ENCODE measurements around the gene EIF4A2.
"Not testable (repeated sequence)": the region's sequence is repeated elsewhere in the genome, so short reads cannot be mapped to it uniquely, and the experiment has no call there.

The EIF4A2 gene

DNA sequence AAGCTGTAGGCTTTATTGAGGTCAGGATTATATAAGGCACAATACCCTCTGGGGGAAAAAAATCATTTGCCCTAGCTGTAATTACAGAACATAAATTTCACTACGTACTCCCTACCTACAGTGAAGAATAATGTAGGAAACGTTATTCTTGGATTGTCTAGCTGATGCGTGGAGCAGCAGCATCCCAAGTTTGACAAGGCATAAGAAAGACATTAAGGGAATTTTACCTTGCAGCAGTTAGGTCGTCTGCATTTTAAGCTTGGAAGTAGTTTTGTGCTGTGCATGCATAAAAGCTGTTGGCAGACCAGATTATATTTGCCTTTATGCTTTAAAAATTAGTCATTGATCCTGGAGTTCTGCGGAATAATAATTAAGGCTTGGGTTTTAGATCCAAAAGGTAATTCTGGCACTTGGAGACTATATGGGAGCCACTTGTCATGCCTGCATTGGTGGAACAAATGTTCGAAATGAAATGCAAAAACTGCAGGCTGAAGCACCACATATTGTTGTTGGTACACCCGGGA, 2.2 kb downstream of the EIF4A2 start:
- no peak for DNase-seq

DNA sequence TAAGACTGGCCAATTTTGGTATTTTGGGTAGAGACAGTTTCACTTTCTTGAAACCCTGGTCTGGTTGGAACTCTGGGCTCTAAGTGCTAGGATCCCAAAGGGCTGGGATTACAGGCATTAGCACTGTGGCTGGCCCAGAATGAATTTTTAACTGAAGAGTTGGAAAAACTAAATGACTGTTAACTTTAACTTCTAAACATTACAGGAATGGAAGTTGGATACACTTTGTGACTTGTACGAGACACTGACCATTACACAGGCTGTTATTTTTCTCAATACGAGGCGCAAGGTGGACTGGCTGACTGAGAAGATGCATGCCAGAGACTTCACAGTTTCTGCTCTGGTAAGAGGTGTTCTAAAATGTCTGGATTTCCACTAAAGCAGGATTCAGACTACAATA, 3.5 kb downstream of the EIF4A2 start:
- DNase-seq: no peak

DNA sequence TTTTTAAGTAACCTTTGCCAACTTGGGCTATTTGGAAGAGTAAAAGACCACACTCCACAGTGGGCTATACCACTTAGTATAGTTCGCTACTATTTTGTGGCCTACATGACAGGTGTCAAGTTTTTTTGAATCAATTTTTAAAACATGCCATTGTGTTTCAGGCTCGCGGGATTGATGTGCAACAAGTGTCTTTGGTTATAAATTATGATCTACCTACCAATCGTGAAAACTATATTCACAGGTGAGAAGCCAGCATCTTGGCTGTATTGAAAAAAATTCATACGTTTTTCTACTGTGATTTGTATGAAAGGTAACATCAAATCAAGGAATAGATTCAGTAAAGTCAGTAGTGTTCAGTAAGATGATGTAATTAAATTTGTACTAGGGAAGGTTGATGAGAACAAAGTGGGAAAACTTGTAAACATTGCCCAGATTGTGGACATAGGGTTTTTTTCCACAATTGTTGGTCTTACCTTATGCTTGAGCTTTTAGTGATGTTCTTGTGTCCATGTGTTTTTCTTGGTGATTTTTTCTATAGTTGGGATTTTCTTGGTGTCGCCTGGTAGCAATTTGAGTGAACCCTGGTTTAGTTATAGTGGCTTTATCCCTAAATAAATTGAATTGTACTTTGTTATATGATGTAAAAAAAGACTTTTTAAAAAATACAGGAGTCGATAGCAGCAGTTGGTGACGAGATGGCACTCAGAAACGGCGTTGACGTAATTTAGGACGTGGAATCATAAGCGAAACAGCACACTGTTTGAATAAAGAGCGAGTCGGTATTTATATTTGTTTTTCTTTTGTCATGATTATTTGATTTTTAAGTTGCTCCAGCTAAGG, 4.5 kb downstream of the EIF4A2 start:
- DNase-seq: no peak

DNA sequence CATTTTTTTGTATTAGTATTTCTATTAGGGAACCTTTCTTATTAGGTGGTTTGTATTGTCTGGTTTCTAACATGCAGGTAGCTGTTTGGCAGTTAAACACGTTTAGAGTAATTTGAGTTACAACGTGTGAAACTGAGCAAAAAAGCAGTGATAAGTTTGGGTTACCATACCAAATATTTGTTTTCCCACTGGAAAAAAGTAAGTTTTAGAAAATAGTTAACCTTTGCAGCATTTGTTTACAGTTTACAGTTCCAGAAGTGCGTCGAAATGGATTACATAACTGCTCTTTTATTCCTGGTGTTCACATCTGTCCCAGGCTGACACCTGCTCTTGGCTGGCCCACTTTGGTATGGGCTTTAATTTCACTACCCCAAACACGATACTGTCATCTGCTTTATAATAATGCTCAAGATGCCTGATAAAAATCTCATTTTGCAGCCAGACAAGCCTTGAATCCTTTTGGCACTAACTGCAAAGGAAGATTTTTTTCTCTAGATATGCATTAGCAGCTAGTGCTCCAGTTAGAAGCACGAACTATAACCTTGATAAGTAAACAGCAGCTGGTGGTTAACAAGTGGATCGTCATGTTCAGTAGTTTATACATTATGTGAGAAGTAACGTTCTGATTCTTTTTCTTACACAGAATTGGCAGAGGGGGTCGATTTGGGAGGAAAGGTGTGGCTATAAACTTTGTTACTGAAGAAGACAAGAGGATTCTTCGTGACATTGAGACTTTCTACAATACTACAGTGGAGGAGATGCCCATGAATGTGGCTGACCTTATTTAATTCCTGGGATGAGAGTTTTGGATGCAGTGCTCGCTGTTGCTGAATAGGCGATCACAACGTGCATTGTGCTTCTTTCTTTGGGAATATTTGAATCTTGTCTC, 5.3 kb downstream of the EIF4A2 start:
- no peak for DNase-seq

DNA sequence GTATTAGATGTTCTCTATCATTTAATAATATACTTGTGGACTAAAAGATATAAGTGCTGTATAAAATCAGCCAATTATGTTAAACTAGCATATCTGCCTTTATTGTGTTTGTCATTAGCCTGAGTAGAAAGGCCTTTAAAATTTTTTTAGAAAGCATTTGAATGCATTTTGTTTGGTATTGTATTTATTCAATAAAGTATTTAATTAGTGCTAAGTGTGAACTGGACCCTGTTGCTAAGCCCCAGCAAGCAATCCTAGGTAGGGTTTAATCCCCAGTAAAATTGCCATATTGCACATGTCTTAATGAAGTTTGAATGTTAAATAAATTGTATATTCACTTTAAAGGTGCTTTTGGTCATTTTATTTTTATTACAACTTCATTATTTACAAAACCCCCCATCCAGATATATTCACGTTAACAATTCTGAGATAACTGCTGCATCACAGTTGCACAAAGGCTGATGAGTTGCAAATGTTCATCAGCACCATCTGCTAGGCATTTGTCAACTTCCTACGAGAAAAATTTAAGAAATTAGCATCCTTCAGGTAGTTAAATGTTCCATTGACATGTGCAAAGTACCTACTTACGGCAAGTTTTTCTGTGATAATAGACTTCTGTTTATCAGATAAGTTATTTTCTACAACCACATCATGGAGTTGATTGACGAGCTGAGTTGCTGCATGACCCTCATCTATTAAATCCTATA, 6.3 kb downstream of the EIF4A2 start:
- no peak for DNase-seq

DNA sequence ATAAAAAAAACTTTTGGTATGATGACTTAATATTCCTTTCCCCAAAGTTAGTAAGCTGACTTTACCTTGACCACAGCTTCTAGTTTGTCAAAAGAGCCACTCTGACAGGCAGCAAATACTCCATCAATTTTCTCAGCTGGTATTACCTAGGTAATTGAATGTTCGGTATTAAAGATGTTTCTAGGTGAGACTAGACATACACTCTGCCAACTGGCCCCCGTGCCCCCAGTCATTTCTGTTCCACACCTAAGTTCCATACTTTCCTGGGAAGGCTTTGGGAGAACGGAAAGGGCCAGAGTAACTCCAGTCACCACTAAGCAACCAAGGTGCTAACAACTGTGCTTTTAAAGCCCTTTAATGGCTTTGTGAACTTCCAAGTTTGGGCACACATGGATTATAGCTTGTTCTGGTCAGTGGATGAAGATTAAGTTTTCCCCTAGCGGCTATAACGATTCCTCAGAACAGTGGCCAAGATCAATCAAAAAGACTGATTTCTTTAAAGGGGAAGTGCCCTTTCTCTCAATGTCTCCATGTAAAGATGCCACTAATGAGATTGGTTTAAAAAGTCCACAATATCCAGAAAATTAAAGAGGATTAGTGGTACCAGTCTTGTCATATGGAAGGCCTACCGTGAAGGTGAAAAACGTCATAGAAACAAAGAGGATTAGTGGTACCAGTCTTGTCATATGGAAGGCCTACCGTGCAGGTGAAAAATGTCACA, 7.0 kb downstream of the EIF4A2 start:
- DNase-seq: no peak

DNA sequence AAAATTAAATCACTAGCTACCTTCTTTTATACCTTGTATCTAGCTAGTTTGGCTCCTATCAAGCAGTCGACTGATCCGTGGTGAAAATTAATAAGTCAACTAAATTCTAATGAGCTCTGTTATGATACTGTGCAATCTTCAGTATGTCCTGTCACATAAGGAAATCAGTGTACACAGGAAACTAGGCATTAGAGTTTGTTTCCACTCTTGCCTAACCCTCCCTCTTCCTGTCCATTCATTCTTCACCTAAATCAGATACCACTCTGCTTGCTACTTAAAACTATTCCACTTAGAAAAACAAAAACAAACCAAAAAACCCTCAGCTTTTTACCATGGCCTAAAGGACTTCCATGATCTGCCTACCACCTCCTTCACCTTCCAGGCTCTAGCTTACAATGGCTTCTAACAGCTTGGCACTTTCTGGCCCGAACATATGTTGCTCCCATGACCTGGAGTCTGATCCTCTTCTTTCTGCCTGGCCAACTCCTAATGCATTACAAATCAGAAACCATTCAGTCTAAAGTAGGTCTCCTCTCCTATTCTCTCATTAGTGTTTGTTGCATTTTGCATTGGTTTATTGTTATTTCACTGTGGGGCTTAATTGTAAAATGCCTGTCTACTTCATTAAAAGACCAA, 15.0 kb downstream of the EIF4A2 start:
- no peak for DNase-seq

DNA sequence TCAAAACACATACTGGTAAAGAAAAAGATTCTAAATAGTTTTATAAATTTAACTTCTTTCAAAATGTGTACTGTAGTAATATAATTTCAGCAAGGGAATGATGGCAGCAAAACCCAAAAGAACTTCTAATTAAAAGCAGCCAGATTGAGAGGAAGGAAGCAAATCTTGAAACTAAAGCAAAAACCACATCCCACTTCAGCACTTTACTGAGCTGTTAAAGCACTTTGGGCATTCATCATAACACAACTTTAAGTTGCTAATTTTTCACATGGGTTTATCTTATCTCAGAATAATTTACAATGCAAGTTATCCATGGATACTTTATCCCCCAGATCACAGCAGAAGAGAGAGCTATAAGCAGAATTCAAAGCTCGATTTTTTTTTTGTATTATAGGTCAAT, 16.9 kb downstream of the EIF4A2 start:
- DNase-seq: no peak

DNA sequence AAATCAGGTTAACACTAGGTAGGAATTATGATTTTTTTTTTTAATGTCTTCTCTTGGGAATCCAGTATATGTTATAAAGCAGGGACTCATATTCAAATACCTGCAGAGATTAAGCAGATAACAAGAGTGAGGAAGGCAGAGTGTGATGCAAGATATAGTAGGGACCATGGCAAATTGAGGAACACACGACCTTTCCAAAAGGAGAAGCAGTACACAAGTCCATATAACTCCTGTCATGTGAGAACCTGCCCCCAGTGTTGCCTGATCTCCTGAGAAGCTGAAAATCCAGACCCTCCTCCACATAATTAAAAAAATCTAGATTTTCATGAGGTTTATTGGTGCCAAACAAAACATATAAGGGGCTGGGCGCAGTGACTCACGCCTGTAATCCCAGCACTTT, 19.3 kb downstream of the EIF4A2 start:
- DNase-seq: no peak

DNA sequence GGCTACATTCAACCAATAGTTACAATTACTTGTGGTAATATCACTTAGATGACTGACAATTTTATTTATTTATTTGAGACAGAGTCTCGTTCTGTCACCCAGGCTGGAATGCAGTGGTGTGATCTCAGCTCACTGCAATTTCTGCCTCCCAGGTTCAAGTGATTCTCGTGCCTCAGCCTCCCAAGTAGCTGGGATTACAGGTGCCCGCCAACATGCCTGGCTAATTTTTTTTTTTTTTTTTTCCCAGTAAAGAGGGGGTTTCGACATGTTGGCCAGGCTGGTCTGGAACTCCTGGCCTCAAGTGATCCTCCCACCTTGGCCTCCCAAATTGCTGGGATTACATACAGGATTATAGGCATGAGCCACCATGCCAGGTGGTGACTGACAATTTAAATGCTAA, 20.1 kb downstream of the EIF4A2 start:
- not testable (repeated sequence) for DNase-seq

DNA sequence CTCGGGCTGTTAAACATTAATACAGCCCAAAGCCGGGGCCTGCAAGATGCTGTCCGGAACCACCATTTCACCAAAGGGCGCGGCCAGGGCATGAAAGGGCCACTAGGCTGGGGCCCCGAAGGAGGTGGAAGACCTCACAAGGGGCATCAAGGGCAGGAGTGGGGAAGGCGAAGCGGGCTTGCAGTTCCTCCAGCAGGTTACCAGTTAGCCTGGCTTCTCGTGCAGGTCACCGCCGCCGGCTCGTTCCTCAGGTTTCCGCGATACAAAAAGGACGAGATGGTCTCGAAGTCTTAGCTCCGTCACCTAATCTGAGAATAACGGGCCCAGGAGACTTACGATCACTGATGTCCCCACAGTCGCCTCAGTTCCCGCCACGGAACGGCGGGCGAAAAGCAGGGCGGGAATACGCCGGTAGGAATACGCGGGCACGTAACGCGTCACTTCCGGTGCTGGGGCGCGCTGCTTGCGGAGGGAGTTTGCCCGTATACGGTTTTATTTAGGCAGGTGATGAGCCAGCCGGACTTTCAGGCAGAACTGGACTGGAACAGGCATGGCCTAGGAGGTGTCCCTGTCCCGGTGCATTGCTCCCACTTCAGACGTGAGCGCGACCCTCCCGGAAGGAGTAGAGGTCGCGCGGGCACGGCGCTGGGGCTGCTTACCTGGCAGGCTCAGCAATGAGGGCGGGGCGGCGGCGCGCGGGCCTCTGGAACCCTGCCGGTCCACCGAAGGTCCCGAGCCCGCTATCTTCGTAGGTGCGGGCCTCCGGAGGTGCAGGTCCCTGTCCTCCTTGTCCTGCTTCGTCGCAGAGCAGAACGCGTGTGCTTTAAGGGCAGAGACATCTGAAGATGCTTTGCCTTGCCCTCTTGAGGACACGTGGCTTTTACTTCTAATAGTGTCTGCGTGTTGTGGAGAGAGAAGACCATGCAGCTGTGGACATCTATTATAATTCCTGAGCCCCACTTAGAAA, 23.0 kb downstream of the EIF4A2 start, which contains the start of gene RFC4:
Gene RFC4, minus strand, starts transcription at position 394 of the 967 bp plus-strand sequence. CDS start 1,769 bp downstream, outside the sequence.
- peak; percentile 90 for DNase-seq

DNA sequence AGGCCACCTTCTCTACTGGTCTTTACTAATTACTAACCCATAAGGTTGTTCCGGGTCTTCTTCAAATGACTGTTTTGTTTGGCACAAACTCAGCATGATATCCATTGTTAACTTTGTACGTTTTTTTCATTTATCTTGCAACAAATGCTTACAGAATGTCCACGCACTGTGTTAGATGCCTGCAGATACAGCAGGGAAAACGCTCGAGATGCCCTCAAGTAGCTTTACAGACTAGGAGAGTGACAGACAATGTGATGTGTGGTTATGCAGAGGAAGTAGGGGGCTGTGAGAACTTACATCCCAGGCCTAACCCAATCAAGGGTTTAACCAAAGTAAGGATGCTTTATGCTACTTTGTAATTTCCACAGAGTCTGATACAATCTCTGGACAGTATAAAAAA, 23.9 kb downstream of the EIF4A2 start:
- no peak for DNase-seq

DNA sequence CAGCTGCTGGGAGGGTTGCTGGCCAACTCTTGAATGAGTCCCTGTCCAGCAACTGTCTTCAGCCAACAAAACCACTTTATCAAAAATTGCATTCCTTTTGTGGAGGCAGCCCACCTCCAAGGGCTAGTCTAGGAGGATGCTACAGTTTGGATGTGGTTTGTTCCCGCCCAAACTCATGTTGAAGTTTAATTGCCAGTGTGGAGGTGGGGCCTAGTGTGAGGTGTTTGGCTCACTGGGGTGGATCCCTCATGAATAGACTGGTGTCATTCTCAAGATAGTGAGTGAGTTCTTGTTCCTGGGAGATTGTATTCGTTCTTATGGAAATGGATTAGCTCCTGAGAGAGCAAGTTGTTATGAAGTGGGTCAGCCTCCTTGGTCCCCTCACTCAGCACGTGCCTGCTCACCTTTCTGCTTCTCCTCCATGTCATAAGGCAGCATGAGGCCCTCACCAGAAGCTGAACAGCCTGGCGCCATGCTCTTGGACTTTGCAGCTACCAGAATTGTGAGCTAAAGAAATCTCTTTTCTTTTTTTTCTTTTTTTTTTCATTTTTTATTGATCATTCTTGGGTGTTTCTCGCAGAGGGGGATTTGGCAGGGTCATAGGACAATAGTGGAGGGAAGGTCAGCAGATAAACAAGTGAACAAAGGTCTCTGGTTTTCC, 27.1 kb downstream of the EIF4A2 start:
- DNase-seq: no peak

DNA sequence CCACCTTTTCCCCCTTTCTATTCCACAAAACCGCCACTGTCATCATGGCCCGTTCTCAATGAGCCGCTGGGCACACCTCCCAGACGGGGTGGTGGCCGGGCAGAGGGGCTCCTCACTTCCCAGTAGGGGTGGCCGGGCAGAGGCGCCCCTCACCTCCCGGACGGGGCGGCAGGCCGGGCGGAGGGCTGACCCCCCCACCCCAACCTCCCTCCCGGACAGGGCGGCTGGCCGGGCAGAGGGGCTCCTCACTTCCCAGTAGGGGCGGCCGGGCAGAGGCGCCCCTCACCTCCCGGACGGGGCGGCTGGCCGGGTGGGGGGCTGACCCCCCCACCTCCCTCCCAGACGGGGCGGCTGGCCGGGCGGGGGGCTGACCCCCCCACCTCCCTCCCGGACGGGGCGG, 27.9 kb downstream of the EIF4A2 start:
- not testable (repeated sequence) for DNase-seq

DNA sequence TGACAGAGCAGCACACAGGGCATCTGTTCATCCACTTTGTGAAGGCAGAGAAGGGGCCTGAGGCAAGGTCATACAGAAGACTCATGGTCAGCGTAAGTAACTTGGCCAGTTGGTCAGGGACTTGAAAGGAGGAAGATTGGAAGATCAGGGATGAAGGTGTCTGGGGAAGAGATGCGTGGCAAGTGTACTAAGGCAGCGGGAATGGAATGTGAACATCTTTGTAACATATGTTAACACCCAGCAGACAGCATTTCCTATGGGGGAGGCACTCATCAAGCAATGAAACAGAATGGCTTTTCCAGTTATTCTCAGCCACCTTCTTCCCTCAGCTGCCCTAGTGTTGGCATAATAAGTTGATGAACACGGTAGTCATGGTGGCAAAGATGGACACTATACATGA, 30.7 kb downstream of the EIF4A2 start:
- no peak for DNase-seq

DNA sequence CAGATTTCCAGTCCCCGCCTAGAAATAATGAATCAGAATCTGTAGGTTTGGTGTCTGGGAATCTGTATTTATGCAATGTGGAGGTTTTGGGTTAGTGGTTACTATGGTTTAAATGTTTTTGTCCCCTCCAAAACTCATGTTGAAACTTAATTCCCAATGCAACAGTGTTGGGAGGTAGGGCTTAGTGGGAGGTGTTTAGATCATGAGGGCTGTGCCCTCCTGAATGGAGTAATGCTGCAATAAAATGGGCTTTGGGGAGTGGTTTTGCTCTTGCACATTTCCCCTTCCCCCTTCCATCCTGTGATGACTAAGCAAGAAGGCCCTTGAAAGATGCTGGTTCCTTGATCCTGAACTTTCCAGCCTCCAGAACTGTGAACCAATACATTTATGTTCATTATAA, 32.1 kb downstream of the EIF4A2 start:
- no peak for DNase-seq

DNA sequence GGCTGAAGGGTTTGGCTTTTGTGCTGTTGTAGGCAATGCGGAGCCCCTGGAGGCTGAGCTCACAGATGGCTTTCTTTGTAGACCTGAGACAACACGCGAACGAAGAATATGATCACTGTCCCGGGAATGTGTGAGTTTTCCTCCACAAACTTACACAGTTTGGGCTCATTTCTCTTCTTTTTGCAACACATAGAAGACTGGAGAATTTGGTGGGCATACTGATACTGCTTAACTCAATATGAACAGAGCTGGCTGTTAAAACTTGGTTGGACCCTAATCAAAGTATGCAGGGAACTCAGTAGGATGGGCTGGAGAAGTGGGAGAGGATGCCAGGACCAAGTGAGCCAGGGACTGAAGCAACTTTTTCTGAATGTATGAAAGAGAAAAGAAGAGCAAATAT, 35.1 kb downstream of the EIF4A2 start:
- no peak for DNase-seq

DNA sequence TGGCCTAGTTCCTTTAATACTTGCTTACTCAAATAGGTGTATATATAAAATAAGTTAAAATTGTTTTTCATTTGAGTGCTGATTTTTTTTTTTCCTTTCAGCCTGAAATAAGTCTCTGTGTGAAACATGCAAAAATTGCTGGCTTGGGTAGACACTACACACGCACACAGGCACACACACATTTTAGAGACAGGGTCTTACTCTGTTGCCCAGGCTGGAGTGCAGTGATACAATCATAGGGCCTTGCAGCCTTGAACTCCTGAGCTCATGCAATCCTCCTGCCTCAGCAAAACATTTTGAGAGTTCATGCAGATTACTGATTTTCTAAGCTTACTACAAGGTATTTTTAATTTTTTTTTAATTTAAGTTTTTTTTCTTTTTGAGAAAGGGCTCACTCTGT, 35.6 kb downstream of the EIF4A2 start:
- DNase-seq: no peak

DNA sequence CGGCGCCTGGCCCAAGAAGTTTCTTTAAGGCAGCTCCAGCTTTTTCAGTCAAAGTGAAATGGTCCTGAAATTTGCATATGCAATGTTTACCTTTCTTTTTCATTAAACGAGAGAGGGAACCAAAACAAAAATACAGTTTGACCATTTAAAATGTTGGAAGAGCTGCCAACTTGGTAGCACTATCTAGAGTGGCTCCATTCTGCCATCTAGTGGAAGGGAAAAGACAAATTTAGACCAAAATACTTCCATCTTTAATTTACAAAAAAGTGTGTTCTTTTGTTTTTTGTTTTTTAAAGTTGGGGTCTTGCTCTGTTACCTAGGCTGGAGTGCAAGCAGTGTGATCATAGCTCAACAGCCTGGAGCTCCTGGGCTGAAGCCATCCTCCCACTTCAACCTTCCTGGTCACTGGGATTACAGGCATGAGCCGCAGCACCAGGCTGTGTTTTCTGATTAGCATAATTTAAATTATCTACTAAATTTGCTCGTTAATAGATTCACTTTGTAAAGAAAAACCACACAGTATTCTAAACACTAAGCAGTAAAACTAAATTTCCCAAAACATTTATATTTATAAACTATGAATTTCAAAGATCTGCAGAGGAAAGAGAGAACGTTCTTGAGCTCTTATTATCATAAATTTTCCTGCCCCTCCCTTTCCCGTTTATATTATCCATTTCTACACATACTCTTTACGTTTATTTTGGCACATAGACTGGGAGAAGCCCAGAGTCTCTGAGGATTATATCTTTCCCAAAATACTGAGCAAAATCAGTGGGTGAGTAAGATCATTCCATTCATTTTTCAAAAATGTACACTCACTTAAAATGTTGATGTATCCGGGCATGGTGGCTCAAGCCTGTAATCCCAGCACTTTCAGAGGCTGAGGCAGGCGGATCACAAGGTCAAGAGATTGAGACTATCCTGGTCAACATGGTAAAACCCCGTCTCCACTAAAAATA, 38.3 kb downstream of the EIF4A2 start:
- peak; percentile 16 for DNase-seq
